Stimulated activated CD8-positive, alpha-beta memory T cell treated with anti-CD3 and anti-CD28 coated beads, Interleukin-4, amount 100 ng/mL, for 48 hours (primary cell): ENCODE data around the gene OR5M10.
"Not testable (repeated sequence)": the region's sequence is repeated elsewhere in the genome, so short reads cannot be mapped to it uniquely, and the experiment has no call there.

ENCODE experiments used
- DNase-seq: peaks from one replicate; pipeline ENCODE4 v3.0.0-alpha.2; 2020

Gene OR5M10

GRCh38 chr11:56577621-56578020 is at the start of gene OR5M10:
OR5M10 (minus strand) TSS chr11:56577721; CDS start chr11:56577721, 0 bp downstream.
- no peak for DNase-seq

DNA sequence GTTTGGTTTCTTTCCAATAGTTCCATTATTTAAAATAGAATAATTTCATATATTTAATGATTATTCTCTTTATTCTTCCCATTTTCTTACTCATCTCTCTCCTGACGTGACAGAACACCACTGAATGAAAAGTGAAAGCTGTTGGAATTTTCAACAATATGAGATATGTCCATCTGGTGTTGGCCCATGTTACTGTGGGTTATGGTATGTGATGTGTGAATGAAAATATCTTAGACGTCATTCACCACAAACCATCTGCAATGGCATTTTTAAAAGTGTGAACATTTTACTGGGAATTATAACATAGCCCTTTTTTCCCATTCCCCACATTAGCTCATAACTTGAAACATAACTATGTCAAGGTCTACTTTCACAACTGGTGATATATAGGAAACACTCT is 48.4 kb upstream of the OR5M10 start:
- no peak for DNase-seq

DNA sequence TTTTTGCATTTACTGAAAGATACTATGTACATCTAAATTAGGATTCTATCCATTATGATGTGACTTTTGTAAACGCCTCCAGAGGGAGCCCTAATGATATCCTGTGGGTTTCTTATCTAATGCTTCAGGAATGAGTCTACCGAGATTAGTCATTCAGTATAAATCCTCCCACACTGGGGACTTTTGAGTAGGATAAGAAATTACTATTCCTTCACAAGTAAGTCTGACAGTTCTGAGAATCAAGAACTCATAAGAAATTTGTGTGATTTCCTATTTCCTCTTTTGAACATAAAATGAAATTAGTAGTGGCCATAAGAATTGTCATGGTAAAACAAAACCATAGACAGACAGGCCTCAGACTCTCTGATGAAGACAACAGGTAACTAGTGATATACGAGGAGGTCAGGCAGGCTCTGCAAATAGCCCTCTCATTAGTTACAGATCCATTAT is 47.2 kb upstream of the OR5M10 start:
- DNase-seq, result no peak

DNA sequence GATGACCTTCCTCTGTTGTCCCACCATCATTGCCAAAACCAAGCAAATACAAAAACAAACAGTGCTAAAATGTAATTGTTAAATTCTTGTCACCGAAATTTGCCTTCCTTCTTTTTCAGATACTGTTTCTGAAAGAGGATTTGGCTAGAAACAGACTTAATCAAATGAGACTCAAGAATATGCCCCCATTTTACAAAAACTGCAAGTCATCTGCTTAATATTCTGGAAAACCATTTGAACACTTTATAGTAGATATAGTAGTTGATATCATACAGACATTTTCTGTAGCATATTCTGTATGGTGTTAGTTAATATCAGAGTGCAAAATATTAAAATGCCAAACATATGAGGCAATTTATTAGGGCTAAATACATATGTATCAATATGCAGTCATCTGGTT is 33.7 kb upstream of the OR5M10 start:
- no peak for DNase-seq

GRCh38 chr11:56592088-56592717 is 14.7 kb upstream of the OR5M10 start:
- DNase-seq, result not testable (repeated sequence)

DNA sequence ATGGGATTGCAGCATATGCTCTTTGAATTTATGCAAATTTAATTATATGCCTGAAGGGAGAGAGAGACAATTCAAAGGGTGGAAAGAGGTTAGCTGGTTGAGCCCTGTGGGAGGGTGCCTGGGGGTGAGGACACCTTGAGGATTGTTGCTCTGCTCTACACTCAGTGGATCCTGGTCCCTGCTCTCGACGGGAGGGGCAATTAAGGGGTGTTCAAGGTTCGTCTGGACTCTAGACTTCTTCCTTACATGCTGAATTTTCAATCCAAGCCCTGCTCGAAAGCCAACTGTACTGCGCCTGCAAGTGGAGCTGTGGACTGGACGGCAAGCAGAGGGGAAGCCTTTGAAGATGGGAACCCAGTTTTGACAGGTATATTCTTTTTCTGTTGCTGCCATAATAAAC is 18.9 kb downstream of the OR5M10 start:
- DNase-seq, result no peak

DNA sequence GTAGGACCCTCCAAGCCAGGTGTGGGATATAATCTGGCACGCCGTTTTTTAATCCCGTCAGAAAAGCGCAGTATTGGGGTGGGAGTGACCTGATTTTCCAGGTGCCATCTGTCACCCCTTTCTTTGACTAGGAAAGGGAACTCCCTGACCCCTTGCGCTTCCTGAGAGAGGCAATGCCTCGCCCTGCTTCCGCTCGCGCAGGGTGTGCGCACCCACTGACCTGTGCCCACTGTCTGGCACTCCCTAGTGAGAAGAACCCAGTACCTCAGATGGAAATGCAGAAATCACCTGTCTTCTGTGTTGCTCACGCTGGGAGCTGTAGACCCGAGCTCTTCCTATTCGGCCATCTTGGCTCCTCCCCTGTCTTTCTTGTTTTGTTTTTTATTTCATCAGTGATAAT is 22.8 kb downstream of the OR5M10 start:
- DNase-seq, result not testable (repeated sequence)

- DNase-seq, result no peak
Measured at GRCh38 chr11:56545531-56545930, 32.0 kb downstream of the OR5M10 start.

GRCh38 chr11:56543739-56544138 is 33.8 kb downstream of the OR5M10 start:
- no peak for DNase-seq

DNA sequence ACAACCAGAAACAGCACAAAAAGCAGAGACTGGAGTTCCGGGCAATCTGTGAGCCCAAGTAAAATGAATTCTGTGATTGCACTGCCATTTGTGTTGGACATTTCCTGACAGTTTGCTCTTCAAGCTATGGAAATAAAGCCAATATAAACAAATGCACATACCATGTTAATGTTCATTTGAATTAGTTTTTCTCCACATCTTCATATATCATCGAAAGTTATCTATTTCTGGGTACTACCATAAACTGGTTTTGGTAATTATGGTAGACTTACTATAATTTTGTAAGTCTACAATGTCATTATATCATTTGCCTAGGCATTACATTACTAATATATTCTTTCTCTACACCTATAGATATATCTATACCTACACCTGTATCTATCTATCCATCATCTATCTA is 34.4 kb downstream of the OR5M10 start, which contains the start of gene OR5M11:
OR5M11 (minus strand) TSS at position 101 of the 400 bp plus-strand sequence; CDS start at position 101, 0 bp downstream.
- DNase-seq, result no peak

GRCh38 chr11:56533054-56533740 is 44.3 kb downstream of the OR5M10 start:
- no peak for DNase-seq

- no peak for DNase-seq
Measured at GRCh38 chr11:56531856-56532255, 45.7 kb downstream of the OR5M10 start.
